H1 (cell line): ENCODE results near the gene AUH. TPM values are rescaled to one million over a fixed set of nuclear protein-coding genes. Genes with fewer than 3 reads are reported as not detected.

Source experiments
- CTCF ChIA-PET: fragments of 300-600 bp; sonication (Branson Sonifier 250); formaldehyde crosslinking; loops from one replicate; lab custom pipeline; 2021; ENCODE audit not compliant: partially characterized antibody; lab: Charles Lee
- POLR2A ChIA-PET: fragments of 300-600 bp; sonication (Branson Sonifier 250); formaldehyde crosslinking; loops from one replicate; lab custom pipeline; 2021; ENCODE audit warnings: inconsistent platforms; ENCODE audit not compliant: partially characterized antibody; lab: Charles Lee
- DNase-seq, 2 experiments: peaks; one replicate each; pipeline versions ENCODE4 v3.0.0 to v3.0.0-alpha.2; 2010 to 2022; ENCODE audit warnings: low spot score in 2 of 2, low read depth in 1 of 2, mixed read lengths in 1 of 2
- FAIRE-seq: peaks from 2 replicates; lab custom pipeline; 2011; peaks lifted over from hg19 to GRCh38; lab: Jason Lieb, UNC
- H2AFZ ChIP-seq: 2 replicates; pipeline ENCODE4 v1.8.1; 2012; ENCODE audit warnings: low read length, inconsistent platforms
- H2AK5ac ChIP-seq: 2 replicates; pipeline ENCODE4 v1.6.1; 2013; ENCODE audit warnings: low read depth, low read length
- H2BK120ac ChIP-seq: replicated peaks from 2 replicates; pipeline ENCODE3; 2013; ENCODE audit warnings: low read depth, low read length, inconsistent platforms
- H2BK12ac ChIP-seq: 2 replicates; pipeline ENCODE4 v1.6.1; 2013; ENCODE audit warnings: low read depth, low read length
- H2BK15ac ChIP-seq: 2 replicates; pipeline ENCODE4 v1.6.1; 2013; ENCODE audit warnings: low read length
- H2BK20ac ChIP-seq: 2 replicates; pipeline ENCODE4 v1.6.1; 2013; ENCODE audit warnings: low read length
- H2BK5ac ChIP-seq: 2 replicates; pipeline ENCODE4 v1.6.1; 2013; ENCODE audit warnings: low read depth, low read length
- H3K14ac ChIP-seq: 2 replicates; pipeline ENCODE4 v1.6.1; 2013; ENCODE audit warnings: inconsistent platforms; ENCODE audit not compliant: insufficient read length
- H3K18ac ChIP-seq: 2 replicates; pipeline ENCODE4 v1.6.1; 2013; ENCODE audit warnings: low read length; ENCODE audit errors: extremely low read depth
- H3K23ac ChIP-seq: 2 replicates; pipeline ENCODE4 v1.6.1; 2013; ENCODE audit warnings: inconsistent platforms; ENCODE audit not compliant: insufficient read length
- H3K23me2 ChIP-seq: 2 replicates; pipeline ENCODE4 v1.6.1; 2013; ENCODE audit warnings: low read depth, low read length
- H3K27ac ChIP-seq: 2 replicates; pipeline ENCODE4 v1.6.1; 2011; ENCODE audit warnings: low read depth, low read length, inconsistent platforms
- H3K27me3 ChIP-seq, 4 experiments: replicated peaks in 1 of 4; 1 replicate in 1 of 4; 2 replicates in 3 of 4; pipeline versions ENCODE4 v1.6.1 to v1.8.1; 2011 to 2013; ENCODE audit warnings: low read length in 3 of 4, mild to moderate bottlenecking in 3 of 4, inconsistent platforms in 2 of 4, mixed read lengths in 2 of 4, moderate library complexity in 1 of 4; ENCODE audit not compliant: control insufficient read depth in 3 of 4, insufficient read depth in 3 of 4; ENCODE audit errors: extremely low read depth in 1 of 4
- H3K36me3 ChIP-seq, 4 experiments: 2 replicates each; pipeline versions ENCODE4 v1.6.1 to v1.8.1; 2011 to 2013; ENCODE audit warnings: mild to moderate bottlenecking in 4 of 4, low read length in 3 of 4, moderate library complexity in 2 of 4, control low read depth in 1 of 4, inconsistent platforms in 1 of 4; ENCODE audit not compliant: insufficient read depth in 4 of 4, control insufficient read depth in 2 of 4
- H3K4ac ChIP-seq: replicated peaks from 2 replicates; pipeline ENCODE3; 2013; ENCODE audit warnings: low read length, low read depth, mixed read lengths, inconsistent platforms; ENCODE audit not compliant: insufficient read length
- H3K4me1 ChIP-seq, 4 experiments: replicated peaks in 1 of 4; 1 replicate in 1 of 4; 2 replicates in 3 of 4; pipeline versions ENCODE4 v1.6.1 to v1.8.1; 2011 to 2013; ENCODE audit warnings: low read length in 3 of 4, inconsistent platforms in 2 of 4, mixed read lengths in 1 of 4; ENCODE audit not compliant: insufficient read depth in 4 of 4, control insufficient read depth in 3 of 4
- H3K4me2 ChIP-seq, 2 experiments: 2 replicates each; pipeline versions ENCODE4 v1.6.1 to v1.8.1; 2011 to 2013; ENCODE audit warnings: low read depth in 2 of 2, low read length in 2 of 2, control low read depth in 1 of 2, inconsistent platforms in 1 of 2, mild to moderate bottlenecking in 1 of 2; ENCODE audit not compliant: insufficient read depth in 1 of 2
- H3K4me3 ChIP-seq, 4 experiments: fragments of 200-600, 300-600 bp in 1 of 4; sonication (generic), shearing (Covaris generic), sonication (Bioruptor Twin) in 1 of 4; 2 replicates each; pipeline versions ENCODE4 v1.5.1 to v1.8.1; 2011 to 2016; ENCODE audit warnings: low read length in 4 of 4, low read depth in 3 of 4, control low read depth in 2 of 4, inconsistent platforms in 2 of 4, mild to moderate bottlenecking in 2 of 4, mixed read lengths in 1 of 4, moderate library complexity in 1 of 4; ENCODE audit not compliant: insufficient read depth in 2 of 4; ENCODE audit errors: extremely low read depth in 1 of 4
- H3K56ac ChIP-seq: replicated peaks from 2 replicates; pipeline ENCODE3; 2013; ENCODE audit warnings: low read depth, mild to moderate bottlenecking, mixed read lengths, low read length, inconsistent platforms; ENCODE audit not compliant: insufficient read length
- H3K79me1 ChIP-seq: 2 replicates; pipeline ENCODE4 v1.6.1; 2013; ENCODE audit warnings: low read depth, low read length, control low read depth
- H3K79me2 ChIP-seq, 2 experiments: 2 replicates each; pipeline versions ENCODE4 v1.6.1 to v1.8.1; 2012 to 2013; ENCODE audit warnings: low read length in 2 of 2, mild to moderate bottlenecking in 2 of 2, inconsistent platforms in 1 of 2; ENCODE audit not compliant: insufficient read depth in 2 of 2, control insufficient read depth in 1 of 2
- H3K9ac ChIP-seq, 4 experiments: replicated peaks in 1 of 4; 1 replicate in 1 of 4; 2 replicates in 3 of 4; pipeline versions ENCODE4 v1.6.1 to v1.8.1; 2011 to 2013; ENCODE audit warnings: low read depth in 3 of 4, low read length in 3 of 4, control low read depth in 2 of 4, mild to moderate bottlenecking in 2 of 4, moderate library complexity in 2 of 4, inconsistent platforms in 1 of 4; ENCODE audit errors: extremely low read depth in 1 of 4
- H3K9me3 ChIP-seq, 2 experiments: 2 replicates each; pipeline versions ENCODE4 v1.6.1 to v1.8.1; 2012 to 2013; ENCODE audit warnings: mild to moderate bottlenecking in 2 of 2, moderate library complexity in 2 of 2, control low read depth in 1 of 2, inconsistent platforms in 1 of 2, low read depth in 1 of 2, low read length in 1 of 2, mixed read lengths in 1 of 2; ENCODE audit not compliant: insufficient read depth in 2 of 2
- H4K20me1 ChIP-seq, 2 experiments: replicated peaks in 1 of 2; 2 replicates each; pipeline versions ENCODE3 to v1.8.1; 2011 to 2013; ENCODE audit warnings: inconsistent platforms in 2 of 2, low read length in 2 of 2, mild to moderate bottlenecking in 1 of 2; ENCODE audit not compliant: insufficient read depth in 2 of 2, control insufficient read depth in 1 of 2
- H4K5ac ChIP-seq: 2 replicates; pipeline ENCODE4 v1.6.1; 2013; ENCODE audit warnings: low read length, low read depth, mixed read lengths, inconsistent platforms; ENCODE audit not compliant: insufficient read length
- H4K8ac ChIP-seq: 2 replicates; pipeline ENCODE4 v1.8.0; 2013; ENCODE audit warnings: mild to moderate bottlenecking, moderate library complexity, low read length, inconsistent platforms; ENCODE audit not compliant: insufficient read depth; ENCODE audit errors: extremely low read depth
- H4K91ac ChIP-seq: replicated peaks from 2 replicates; pipeline ENCODE3; 2013; ENCODE audit warnings: low read length, mixed read lengths, inconsistent platforms; ENCODE audit not compliant: insufficient read length
- BCL11A ChIP-seq, 2 experiments: IDR thresholded peaks; one replicate each; pipeline ENCODE4 v1.6.1; 2011; ENCODE audit warnings: low read depth in 2 of 2, low read length in 2 of 2, mild to moderate bottlenecking in 2 of 2
- BRCA1 ChIP-seq: IDR thresholded peaks from 2 replicates; pipeline ENCODE4 v1.6.1; 2012; ENCODE audit warnings: low read depth, low read length, improper control_type of control experiment
- POLR2A ChIP-seq, 2 experiments: IDR thresholded peaks; 1 replicate in 1 of 2; 2 replicates in 1 of 2; pipeline ENCODE4 v1.6.1; 2011; ENCODE audit warnings: low read depth in 2 of 2, low read length in 2 of 2, mild to moderate bottlenecking in 2 of 2; ENCODE audit errors: control extremely low read depth in 1 of 2
- RAD21 ChIP-seq, 2 experiments: IDR thresholded peaks in 1 of 2; conservative IDR thresholded peaks in 1 of 2; 2 replicates each; pipeline ENCODE4 v1.6.1; 2011; ENCODE audit warnings: low read depth in 2 of 2, low read length in 2 of 2, improper control_type of control experiment in 1 of 2, inconsistent platforms in 1 of 2, mild to moderate bottlenecking in 1 of 2, moderate library complexity in 1 of 2
- SP4 ChIP-seq: IDR thresholded peaks from 2 replicates; pipeline ENCODE4 v1.6.1; 2012; ENCODE audit warnings: low read length, inconsistent platforms
- WGBS, 2 experiments: shearing (Covaris generic) in 1 of 2; methylation state at CpG; one replicate each; pipeline versions ENCODE4 v1.1.6 to v1.1.7; 2013 to 2015; ENCODE audit warnings: low lambda C conversion rate in 2 of 2, mixed read lengths in 2 of 2, inconsistent platforms in 1 of 2, low coverage in 1 of 2, missing lambda C conversion rate in 1 of 2; ENCODE audit not compliant: insufficient replicate concordance in 2 of 2, insufficient coverage in 1 of 2, insufficient read length in 1 of 2; ENCODE audit errors: extremely low coverage in 1 of 2, missing lambda C conversion rate in 1 of 2; 5-methylcytosine and 5-hydroxymethylcytosine counted together
- polyA plus RNA-seq, 7 experiments: library from polyadenylated mRNA; depleted of rRNA in 3 of 7; stranded (reverse) in 5 of 7; unstranded in 2 of 7; fragments of >200 nt in 5 of 7; fragments of 200-250 nt in 2 of 7; gene quantifications; 1 replicate in 5 of 7; 2 replicates in 1 of 7; 4 replicates in 1 of 7; pipeline versions ENCODE4 v1.2.1 to v1.2.3, GENCODE V29; 2011 to 2013; ENCODE audit warnings: missing spikeins in 2 of 7, mixed read lengths in 2 of 7
- total RNA-seq: library from RNA; stranded (reverse); fragmentation: NEBNext Ultra II Directional; extraction: Animal tissue kit (Norgen Biotek cat#: 25700); gene quantifications from 2 replicates; pipeline ENCODE4 v1.2.1, GENCODE V29; 2021

AUH gene
- total and polyA plus RNA-seq, 2 of the 8 experiments (the other 6 are each of a cell fraction or from before 2014, with no cell fraction given), result 5.8 to 21.9 TPM

DNA sequence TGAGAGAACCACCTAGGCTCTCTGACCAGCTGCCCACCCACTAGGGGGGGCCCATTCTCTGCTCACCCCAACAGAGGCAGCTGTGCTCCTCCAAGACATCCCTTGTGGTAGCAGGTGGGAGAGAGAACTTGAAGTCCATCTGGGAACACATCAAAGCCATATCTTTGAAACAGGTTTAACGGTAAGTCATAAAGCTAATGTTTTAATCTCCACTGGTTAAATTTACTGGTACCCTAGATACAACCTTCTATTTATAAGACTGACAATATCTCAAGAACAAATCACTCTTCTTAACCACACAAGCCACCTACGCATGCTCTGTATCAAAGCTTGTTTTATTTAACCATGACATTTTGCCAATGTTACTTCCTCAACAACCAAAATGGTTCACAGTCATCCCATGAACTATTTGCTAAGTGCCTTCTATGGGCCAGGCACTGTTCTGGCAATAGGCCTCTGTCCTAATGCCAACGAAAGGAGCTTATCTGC is 20.4 kb downstream of the AUH start:
- no peaks in the 10 kb centered on the region for H3K27me3 ChIP-seq
- DNase-seq, result no peak
- H4K8ac ChIP-seq, result no peak overlapping the region; the same call in 1 of the 2 replicates
- no peak overlapping the region for H3K18ac ChIP-seq
- H3K79me1 ChIP-seq, result no peaks in the 10 kb centered on the region; the same call in 1 of the 2 replicates
- no peak overlapping the region for H3K4me2 ChIP-seq
- no peak overlapping the region for H2AFZ ChIP-seq
- peaks cover 0 to 7% (median 5%) of the 10 kb centered on the region in 4 experiments; a peak in 4 of 7 replicates for H3K4me1 ChIP-seq
- ChIA-PET CTCF (interaction anchor here (1.0 to 1.2 kb wide), 2 partner anchors 23 to 426 kb away, joined by 4 read pairs; no protein-coding TSS in a partner anchor), POLR2A (interaction anchor here (1.3 to 2.1 kb wide), 3 partner anchors 15 to 20 kb away, joined by 3 to 8 read pairs (median 5); no protein-coding TSS in a partner anchor)
- no peaks in the 10 kb centered on the region for H4K20me1 ChIP-seq
- peaks cover 0 to 27% (median 13%) of the 10 kb centered on the region in 4 experiments; a peak in 5 of 8 replicates for H3K36me3 ChIP-seq
- no peak overlapping the region for H4K5ac ChIP-seq
- H3K9ac ChIP-seq, result no peak overlapping the region
- H3K27ac ChIP-seq, result no peak overlapping the region
- no peaks in the 10 kb centered on the region for H3K23me2 ChIP-seq
- peaks cover 0 to 46% of the 10 kb centered on the region in 2 experiments; a peak in 2 of 4 replicates for H3K79me2 ChIP-seq
- no peak overlapping the region for H4K91ac ChIP-seq
- H3K4ac ChIP-seq, result no peak overlapping the region
- WGBS, 2 experiments, result 93% methylated on average over 3 of the region's 3 CpGs; no CpG with 5 or more reads in 1 of the 2 experiments
- no peak overlapping the region for H3K23ac ChIP-seq
- no peak overlapping the region for H2BK5ac ChIP-seq
- H3K14ac ChIP-seq, result no peak overlapping the region
- no peak overlapping the region for H2AK5ac ChIP-seq
- no peak overlapping the region for H3K56ac ChIP-seq
- no peak for FAIRE-seq
- no peak overlapping the region for H3K4me3 ChIP-seq
- H2BK120ac ChIP-seq, result no peak overlapping the region
- no peak overlapping the region for H2BK12ac ChIP-seq
- H3K9me3 ChIP-seq, result no peaks in the 10 kb centered on the region; a peak in 1 of 4 replicates
- H2BK20ac ChIP-seq, result no peak overlapping the region
- no peak overlapping the region for H2BK15ac ChIP-seq
- no peak for TF ChIP-seq SP4
- TF ChIP-seq BRCA1, result no peak
- TF ChIP-seq BCL11A (IDR thresholded peaks at IDR 0.05; ENCODE audit: low read depth in 2 of 2, low read length in 2 of 2), result no peak
- TF ChIP-seq POLR2A (IDR thresholded peaks at IDR 0.05; ENCODE audit: control extremely low read depth in 1 of 2, low read depth in 2 of 2, low read length in 2 of 2), result no peak
- TF ChIP-seq RAD21 (IDR thresholded peaks at IDR 0.05 in 1 of 2, conservative IDR thresholded peaks at IDR 0.05 in 1 of 2; ENCODE audit: low read depth in 2 of 2, low read length in 2 of 2), result peak in 1 of 2 experiments; percentile 22; a peak in 1 of 4 replicates
